Activated naive CD4-positive, alpha-beta T cell treated with anti-CD3 and anti-CD28 coated beads, Interleukin-2, amount 50 U/mL, for 24 hours (primary cell): ENCODE measurements around the gene SHROOM2.

ENCODE experiments used
- H3K27ac Mint-ChIP-seq: one replicate; pipeline ENCODE4 v1.8.0; 2021; ENCODE audit warnings: mild to moderate bottlenecking, mixed read lengths
- H3K27me3 Mint-ChIP-seq: one replicate; pipeline ENCODE4 v1.8.0; 2021; ENCODE audit warnings: mixed read lengths
- H3K36me3 Mint-ChIP-seq: one replicate; pipeline ENCODE4 v1.8.0; 2021; ENCODE audit warnings: mixed read lengths
- H3K4me1 Mint-ChIP-seq: one replicate; pipeline ENCODE4 v1.8.0; 2021; ENCODE audit warnings: mixed read lengths
- H3K4me3 Mint-ChIP-seq: one replicate; pipeline ENCODE4 v1.8.0; 2021; ENCODE audit warnings: mild to moderate bottlenecking, mixed read lengths
- H3K9me3 Mint-ChIP-seq: one replicate; pipeline ENCODE4 v1.8.0; 2021; ENCODE audit warnings: mixed read lengths

The SHROOM2 gene

GRCh38 chrX:9911487-9911886 is 125.3 kb downstream of the SHROOM2 start:
- no peak overlapping the region for H3K27ac Mint-ChIP-seq

GRCh38 chrX:9912351-9913145 is 126.3 kb downstream of the SHROOM2 start:
- no peak overlapping the region for H3K4me3 Mint-ChIP-seq
- no peaks in the 10 kb centered on the region for H3K9me3 Mint-ChIP-seq
- no peaks in the 10 kb centered on the region for H3K4me1 Mint-ChIP-seq
- no peak overlapping the region for H3K27ac Mint-ChIP-seq
- H3K27me3 Mint-ChIP-seq = peaks cover 1% of the 10 kb centered on the region
- no peaks in the 10 kb centered on the region for H3K36me3 Mint-ChIP-seq

More at GRCh38 chrX:9911487-9911886, 125.3 kb downstream of the SHROOM2 start:
- Mint-ChIP-seq H3K4me1 (no peaks in the 10 kb centered on the region), H3K27me3 (peaks cover 1% of the 10 kb centered on the region), H3K36me3 (no peaks in the 10 kb centered on the region), H3K4me3 (no peak overlapping the region), H3K9me3 (no peaks in the 10 kb centered on the region)

GRCh38 chrX:9913146-9913433 is 126.9 kb downstream of the SHROOM2 start:
- H3K27me3 Mint-ChIP-seq = peaks cover 1% of the 10 kb centered on the region
- H3K9me3 Mint-ChIP-seq = no peaks in the 10 kb centered on the region
- no peak overlapping the region for H3K27ac Mint-ChIP-seq
- no peaks in the 10 kb centered on the region for H3K4me1 Mint-ChIP-seq
- no peak overlapping the region for H3K4me3 Mint-ChIP-seq
- no peaks in the 10 kb centered on the region for H3K36me3 Mint-ChIP-seq

GRCh38 chrX:9917861-9918260 is 131.6 kb downstream of the SHROOM2 start:
- no peaks in the 10 kb centered on the region for H3K9me3 Mint-ChIP-seq
- no peaks in the 10 kb centered on the region for H3K36me3 Mint-ChIP-seq
- H3K4me3 Mint-ChIP-seq = no peak overlapping the region
- no peak overlapping the region for H3K27ac Mint-ChIP-seq
- H3K4me1 Mint-ChIP-seq = no peaks in the 10 kb centered on the region
- peaks cover 1% of the 10 kb centered on the region for H3K27me3 Mint-ChIP-seq

GRCh38 chrX:9919632-9920172 is 133.5 kb downstream of the SHROOM2 start:
- Mint-ChIP-seq H3K27me3 (peaks cover 1% of the 10 kb centered on the region), H3K4me1 (no peaks in the 10 kb centered on the region), H3K9me3 (no peaks in the 10 kb centered on the region), H3K36me3 (no peaks in the 10 kb centered on the region), H3K27ac (no peak overlapping the region), H3K4me3 (no peak overlapping the region)

GRCh38 chrX:9921407-9921806 is 135.2 kb downstream of the SHROOM2 start:
- Mint-ChIP-seq H3K27me3 (no peaks in the 10 kb centered on the region), H3K27ac (no peak overlapping the region), H3K4me3 (no peak overlapping the region), H3K36me3 (no peaks in the 10 kb centered on the region), H3K4me1 (no peaks in the 10 kb centered on the region), H3K9me3 (no peaks in the 10 kb centered on the region)

GRCh38 chrX:9923357-9923756 is 137.1 kb downstream of the SHROOM2 start:
- no peaks in the 10 kb centered on the region for H3K9me3 Mint-ChIP-seq
- no peaks in the 10 kb centered on the region for H3K36me3 Mint-ChIP-seq
- no peaks in the 10 kb centered on the region for H3K4me1 Mint-ChIP-seq
- H3K27me3 Mint-ChIP-seq = no peaks in the 10 kb centered on the region
- H3K4me3 Mint-ChIP-seq = no peak overlapping the region
- H3K27ac Mint-ChIP-seq = no peak overlapping the region

- H3K27ac Mint-ChIP-seq = no peak overlapping the region
- no peak overlapping the region for H3K4me3 Mint-ChIP-seq
- no peaks in the 10 kb centered on the region for H3K4me1 Mint-ChIP-seq
- no peaks in the 10 kb centered on the region for H3K27me3 Mint-ChIP-seq
- H3K36me3 Mint-ChIP-seq = no peaks in the 10 kb centered on the region
- no peaks in the 10 kb centered on the region for H3K9me3 Mint-ChIP-seq
Measured at GRCh38 chrX:9926002-9926401, 139.8 kb downstream of the SHROOM2 start.

- Mint-ChIP-seq H3K4me1 (no peaks in the 10 kb centered on the region), H3K27ac (no peak overlapping the region), H3K36me3 (no peaks in the 10 kb centered on the region), H3K4me3 (no peak overlapping the region), H3K9me3 (no peaks in the 10 kb centered on the region), H3K27me3 (no peaks in the 10 kb centered on the region)
Measured at GRCh38 chrX:9927698-9928482, 141.7 kb downstream of the SHROOM2 start.

GRCh38 chrX:9935436-9935835 is 149.2 kb downstream of the SHROOM2 start:
- Mint-ChIP-seq H3K27ac (no peak overlapping the region), H3K4me3 (no peak overlapping the region), H3K4me1 (no peaks in the 10 kb centered on the region), H3K36me3 (no peaks in the 10 kb centered on the region), H3K9me3 (no peaks in the 10 kb centered on the region), H3K27me3 (peaks cover 3% of the 10 kb centered on the region)

GRCh38 chrX:9937761-9938160 is 151.5 kb downstream of the SHROOM2 start:
- peaks cover 6% of the 10 kb centered on the region for H3K4me1 Mint-ChIP-seq

GRCh38 chrX:9938516-9938915 is 152.3 kb downstream of the SHROOM2 start:
- Mint-ChIP-seq H3K27ac (no peak overlapping the region), H3K9me3 (no peaks in the 10 kb centered on the region), H3K4me1 (peaks cover 6% of the 10 kb centered on the region), H3K4me3 (no peak overlapping the region), H3K36me3 (no peaks in the 10 kb centered on the region), H3K27me3 (peaks cover 8% of the 10 kb centered on the region)

More at GRCh38 chrX:9937761-9938160, 151.5 kb downstream of the SHROOM2 start:
- Mint-ChIP-seq H3K36me3 (no peaks in the 10 kb centered on the region), H3K27ac (no peak overlapping the region), H3K4me3 (no peak overlapping the region), H3K27me3 (peaks cover 8% of the 10 kb centered on the region), H3K9me3 (no peaks in the 10 kb centered on the region)

- H3K27ac Mint-ChIP-seq = no peak overlapping the region
- H3K9me3 Mint-ChIP-seq = no peaks in the 10 kb centered on the region
- H3K4me3 Mint-ChIP-seq = no peak overlapping the region
- H3K4me1 Mint-ChIP-seq = peaks cover 6% of the 10 kb centered on the region
- peaks cover 6% of the 10 kb centered on the region for H3K27me3 Mint-ChIP-seq
- H3K36me3 Mint-ChIP-seq = no peaks in the 10 kb centered on the region
Measured at GRCh38 chrX:9940421-9940820, 154.2 kb downstream of the SHROOM2 start.

- H3K27ac Mint-ChIP-seq = no peak overlapping the region
- peaks cover 6% of the 10 kb centered on the region for H3K4me1 Mint-ChIP-seq
- no peaks in the 10 kb centered on the region for H3K36me3 Mint-ChIP-seq
- no peaks in the 10 kb centered on the region for H3K9me3 Mint-ChIP-seq
- H3K4me3 Mint-ChIP-seq = no peak overlapping the region
- H3K27me3 Mint-ChIP-seq = peaks cover 6% of the 10 kb centered on the region
Measured at GRCh38 chrX:9942086-9942485, 155.9 kb downstream of the SHROOM2 start.

GRCh38 chrX:9943420-9943819 is 157.2 kb downstream of the SHROOM2 start:
- no peak overlapping the region for H3K27ac Mint-ChIP-seq
- no peaks in the 10 kb centered on the region for H3K9me3 Mint-ChIP-seq
- H3K4me1 Mint-ChIP-seq = peaks cover 6% of the 10 kb centered on the region
- H3K27me3 Mint-ChIP-seq = peaks cover 6% of the 10 kb centered on the region
- H3K36me3 Mint-ChIP-seq = no peaks in the 10 kb centered on the region
- H3K4me3 Mint-ChIP-seq = no peak overlapping the region

- no peak overlapping the region for H3K27ac Mint-ChIP-seq
- H3K36me3 Mint-ChIP-seq = no peaks in the 10 kb centered on the region
- peaks cover 2% of the 10 kb centered on the region for H3K4me1 Mint-ChIP-seq
- H3K4me3 Mint-ChIP-seq = no peak overlapping the region
- H3K27me3 Mint-ChIP-seq = peaks cover 1% of the 10 kb centered on the region
- no peaks in the 10 kb centered on the region for H3K9me3 Mint-ChIP-seq
Measured at GRCh38 chrX:9947131-9947794, 161.0 kb downstream of the SHROOM2 start.
